DOHH2 (cell line): ENCODE results near the gene TTYH2.
"Not testable (repeated sequence)": the region's sequence is repeated elsewhere in the genome, so short reads cannot be mapped to it uniquely, and the experiment has no call there.

Experiments used
- CTCF ChIP-seq: fragments of 200-600 bp; sonication (generic); IDR thresholded peaks from one replicate; pipeline ENCODE4 v1.5.1; 2014; ENCODE audit warnings: antibody characterized with exemption, mild to moderate bottlenecking, low read depth, low read length; ENCODE audit not compliant: poor library complexity, severe bottlenecking
- EZH2phosphoT487 ChIP-seq: fragments of 200-600 bp; sonication (generic); IDR thresholded peaks from 2 replicates; pipeline ENCODE4 v1.6.1; 2017; ENCODE audit warnings: borderline replicate concordance, mild to moderate bottlenecking, antibody characterized with exemption, low read length, moderate library complexity, mixed read lengths

DNA sequence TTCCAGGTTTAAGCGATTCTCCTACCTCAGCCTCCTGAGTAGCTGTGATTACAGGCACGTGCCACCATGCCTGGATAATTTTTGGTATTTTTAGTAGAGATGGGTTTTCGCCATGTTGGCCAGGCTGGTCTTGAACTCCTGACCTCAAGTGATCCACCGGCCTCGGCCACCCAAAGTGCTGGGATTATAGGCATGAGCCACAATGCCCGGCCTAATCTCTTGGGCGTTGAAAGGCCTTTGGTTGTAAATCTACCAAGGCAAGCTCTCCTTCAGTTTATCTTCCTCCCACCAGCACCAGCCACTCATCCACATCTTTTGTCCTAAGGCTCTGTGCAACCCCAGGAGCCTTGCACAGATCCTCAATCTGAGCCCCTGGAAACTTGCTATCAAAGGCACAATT, 66.2 kb downstream of the TTYH2 start:
- not testable (repeated sequence) for TF ChIP-seq CTCF, EZH2phosphoT487
